ENCODE measurements around the gene SMAGP.
"Not testable (repeated sequence)": the region's sequence is repeated elsewhere in the genome, so short reads cannot be mapped to it uniquely, and the experiment has no call there.

SMAGP gene

DNA sequence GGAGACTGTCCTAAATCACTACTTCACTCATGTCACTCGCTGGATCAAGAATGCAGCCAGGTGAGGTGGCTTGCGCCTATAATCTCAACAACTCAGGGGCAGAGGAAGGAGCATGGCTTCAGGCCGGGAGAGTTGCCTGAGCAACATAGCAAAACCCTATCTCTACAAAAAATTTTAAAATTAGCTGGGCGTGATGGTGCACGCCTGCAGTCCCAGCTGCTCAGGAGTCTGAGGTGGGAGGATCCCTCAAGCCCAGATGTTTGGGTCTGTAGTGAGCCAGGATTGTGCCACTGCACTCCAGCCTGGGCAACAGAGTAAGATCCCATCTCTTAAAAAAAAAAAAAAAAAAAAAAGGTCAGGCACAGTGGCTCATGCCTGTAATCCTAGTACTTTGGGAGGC is 5.9 kb downstream of the SMAGP start:
- no peak for DNase-seq (ENCODE audit: low spot score)

DNA sequence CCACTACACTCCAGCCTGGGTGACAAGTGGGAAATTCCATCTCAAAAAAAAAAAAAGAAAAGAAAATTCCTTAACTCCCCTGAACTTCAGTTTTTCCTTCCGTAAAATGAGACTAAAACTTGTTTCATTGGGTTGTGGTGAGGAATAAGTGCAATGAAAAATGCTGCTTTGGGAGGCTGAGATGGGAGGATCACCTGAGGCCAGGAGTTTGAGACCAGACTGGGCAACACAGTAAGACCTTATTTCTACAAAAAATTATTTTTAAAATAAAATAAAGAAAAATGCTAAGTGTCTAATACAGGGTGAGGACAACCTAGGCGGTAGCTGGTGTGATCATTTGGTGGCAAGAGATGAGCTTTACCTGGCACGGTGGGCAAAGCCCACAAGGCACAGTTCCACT is 6.9 kb downstream of the SMAGP start:
- DNase-seq (ENCODE audit: low spot score): no peak

DNA sequence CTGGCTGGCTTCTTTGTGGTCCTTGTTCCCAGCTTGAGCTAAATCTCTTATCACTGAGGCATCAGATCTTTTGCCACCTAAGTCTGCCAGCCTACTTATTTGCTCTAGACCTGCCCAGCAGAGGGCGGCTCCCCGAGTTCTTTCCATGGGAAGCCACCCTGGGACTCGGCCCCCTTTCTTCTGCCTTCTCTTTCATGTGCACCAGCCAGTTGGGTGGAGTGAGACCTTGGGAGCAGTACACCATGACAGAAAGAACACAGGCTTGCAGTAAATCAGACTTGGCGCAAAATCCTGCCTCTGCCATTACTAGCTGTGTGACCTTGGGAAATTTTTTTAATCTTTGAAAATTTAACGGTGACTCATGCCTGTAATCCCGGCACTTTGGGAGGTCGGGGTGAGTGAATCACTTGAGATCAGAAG is 7.4 kb downstream of the SMAGP start:
- DNase-seq (ENCODE audit: low spot score): no peak

DNA sequence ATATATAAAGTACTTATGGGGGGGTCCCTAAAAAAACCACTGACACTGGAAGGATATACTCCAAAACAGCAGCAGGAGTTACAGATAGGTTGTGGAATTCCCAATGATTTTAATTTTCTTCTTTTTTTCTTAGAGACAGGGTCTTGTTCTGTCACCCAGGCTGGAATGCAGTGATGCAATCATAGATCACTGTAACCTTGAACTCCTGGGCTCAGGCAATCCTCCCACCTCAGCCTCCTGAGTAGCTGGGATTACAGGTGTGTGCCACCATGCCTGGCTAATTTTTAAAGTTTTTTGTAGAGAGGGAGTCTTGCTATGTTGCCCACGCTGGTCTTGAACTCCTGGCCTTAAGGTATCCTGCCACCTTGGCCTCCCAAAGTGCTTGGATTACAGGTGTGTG is 10.6 kb downstream of the SMAGP start:
- DNase-seq (ENCODE audit: low spot score): not testable (repeated sequence)

DNA sequence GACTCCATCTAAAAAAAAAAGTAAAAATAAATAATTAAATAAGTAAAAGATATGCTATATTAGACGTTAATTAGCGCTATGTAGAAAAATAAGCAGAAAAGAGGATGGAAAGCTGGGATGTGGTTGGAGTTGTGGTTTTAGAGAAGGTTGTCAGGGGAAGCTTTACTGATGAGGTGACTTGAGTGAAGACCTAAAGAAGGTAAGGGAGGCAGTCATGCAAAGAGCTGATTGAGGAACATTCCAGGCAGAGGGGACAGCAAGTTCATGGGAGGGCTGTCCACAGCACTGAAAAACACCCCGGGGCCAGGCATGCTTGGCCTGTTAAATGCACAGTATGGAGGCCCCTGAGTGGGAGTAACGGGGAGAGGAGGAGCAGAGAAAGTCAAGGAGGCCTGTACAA is 15.7 kb downstream of the SMAGP start:
- DNase-seq (ENCODE audit: low spot score): no peak

DNA sequence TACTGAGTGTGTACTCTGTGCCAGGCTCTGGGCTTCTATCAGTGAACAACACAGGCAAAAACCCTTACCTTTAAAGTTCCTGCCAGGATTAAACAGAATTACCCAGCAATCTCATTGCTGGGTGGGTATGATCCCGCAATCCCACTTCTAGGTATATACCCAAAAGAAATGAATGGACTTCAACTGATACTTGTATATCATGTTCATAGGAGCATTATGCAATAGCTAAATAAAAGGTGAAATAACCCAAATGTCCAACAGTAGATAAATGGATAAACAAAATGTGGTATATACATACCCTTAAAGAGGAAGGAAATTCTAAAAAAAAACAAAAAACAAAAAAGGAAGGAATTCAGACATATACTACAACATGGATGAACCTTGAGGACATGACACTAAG is 16.9 kb downstream of the SMAGP start:
- no peak for DNase-seq (ENCODE audit: low spot score)

DNA sequence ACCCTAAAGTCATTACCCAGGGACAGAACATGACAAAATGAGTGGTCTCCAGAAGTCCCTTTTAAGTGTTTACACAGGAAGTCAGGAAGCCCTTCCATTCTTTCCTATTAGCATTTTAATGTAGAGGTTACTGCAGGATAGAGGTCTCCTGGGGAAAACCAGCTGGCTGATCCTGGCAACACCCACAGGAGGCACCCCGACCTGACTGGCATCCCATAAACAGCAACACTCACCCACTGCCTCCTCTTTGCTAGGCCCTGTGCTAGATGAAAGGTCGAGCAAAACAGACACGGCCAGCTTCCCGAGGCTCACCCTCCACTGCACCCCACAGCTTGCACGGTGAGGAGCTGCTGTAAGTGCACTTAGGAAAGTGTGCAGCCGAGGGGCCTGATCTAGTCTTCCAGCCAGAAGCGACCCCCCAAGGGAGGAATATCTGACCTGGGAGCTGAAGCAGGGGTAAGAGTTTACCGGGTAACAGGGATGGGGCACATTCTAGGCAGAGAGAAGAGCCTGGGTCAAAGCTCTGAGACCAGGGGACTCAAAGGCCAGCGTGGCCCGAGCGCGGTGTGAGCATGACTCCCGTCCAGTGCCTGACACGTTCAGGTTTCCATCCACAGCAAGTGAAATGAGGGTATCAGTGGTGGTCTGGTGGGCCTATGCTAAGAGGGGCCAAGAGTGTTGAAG is 22.6 kb downstream of the SMAGP start:
- DNase-seq (ENCODE audit: low spot score): no peak

DNA sequence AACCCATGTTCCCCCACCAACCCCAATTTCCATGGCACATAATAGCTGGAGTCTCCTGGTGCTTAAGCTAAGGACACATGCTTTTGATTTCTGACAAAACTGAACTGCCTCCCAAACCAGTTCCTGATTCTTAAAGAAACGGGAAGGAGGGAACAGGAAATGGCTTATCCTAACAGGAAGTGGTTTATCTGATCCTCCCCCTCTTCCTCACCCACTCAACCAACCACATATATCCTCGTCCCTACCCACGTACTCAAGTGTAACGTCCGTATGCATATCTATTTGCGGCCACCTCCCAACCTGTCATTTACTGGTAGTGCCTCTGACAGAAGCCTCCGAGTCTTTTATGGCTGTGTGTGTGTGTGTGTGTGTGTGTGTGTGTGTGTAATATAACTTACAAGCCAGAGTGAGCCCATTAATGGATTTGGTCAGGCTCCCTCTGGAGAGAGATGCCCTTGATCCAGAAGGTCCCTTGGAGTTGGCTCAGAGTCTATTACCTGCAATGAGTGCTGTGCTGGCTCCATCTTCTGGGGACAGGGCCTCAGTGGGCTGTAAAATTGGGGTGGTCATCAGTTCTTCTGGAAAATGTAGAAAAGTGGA is 23.9 kb downstream of the SMAGP start:
- no peak for DNase-seq (ENCODE audit: low spot score)

DNA sequence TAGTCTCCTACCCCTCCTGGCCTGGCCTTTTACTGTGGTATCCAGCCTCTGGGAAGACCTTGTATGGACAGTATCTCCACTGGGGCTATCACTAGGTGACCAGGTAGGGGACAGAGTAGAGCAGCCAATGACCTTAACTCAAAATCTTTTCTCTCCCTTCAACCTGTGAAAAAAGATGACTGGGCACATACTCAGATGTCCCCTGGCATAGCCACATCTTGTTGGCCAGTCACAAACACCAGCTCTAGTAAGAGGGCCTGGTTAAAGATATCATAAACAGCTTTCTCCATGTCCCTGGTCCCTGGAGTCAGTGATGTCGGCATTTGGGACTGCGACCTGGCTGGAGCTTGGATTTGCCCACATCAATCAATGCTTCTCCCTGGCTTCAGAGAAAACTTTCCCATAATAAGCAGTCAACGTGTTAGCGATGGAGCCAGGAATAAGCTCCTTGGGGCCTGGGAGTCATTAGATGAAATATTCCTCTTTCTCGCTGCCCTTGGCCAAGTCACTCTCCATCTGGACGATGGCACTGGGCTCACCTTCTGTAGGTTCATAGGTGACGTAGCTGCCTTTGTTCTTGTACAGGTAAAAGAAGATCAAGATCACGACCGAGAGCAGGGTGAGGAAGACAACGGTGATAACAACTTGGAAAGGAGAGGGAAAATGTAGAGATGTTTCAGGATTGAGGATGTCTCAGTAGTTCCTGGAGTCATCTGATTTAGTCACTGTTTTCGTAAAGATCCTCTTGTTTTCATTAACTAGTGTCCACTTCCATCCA is 24.6 kb downstream of the SMAGP start:
- DNase-seq (ENCODE audit: low spot score): no peak

DNA sequence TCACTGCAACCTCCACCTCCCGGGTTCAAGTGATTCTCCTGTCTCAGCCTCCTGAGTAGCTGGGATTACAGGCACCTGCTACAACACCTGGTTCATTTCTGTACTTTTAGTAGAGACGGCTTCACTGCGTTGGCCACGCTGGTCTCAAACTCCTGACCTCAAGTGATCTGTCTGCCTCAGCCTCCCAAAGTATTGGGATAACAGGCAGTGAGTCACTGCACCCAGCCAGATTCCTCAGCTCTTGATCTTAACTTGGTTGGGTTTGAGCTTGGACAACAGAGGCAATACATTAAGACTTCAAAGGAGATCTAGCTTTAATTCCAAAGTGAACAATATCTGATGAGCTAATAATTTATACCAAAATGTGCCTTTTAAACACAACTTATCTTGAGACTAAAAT is 25.9 kb downstream of the SMAGP start:
- no peak for DNase-seq (ENCODE audit: low spot score)

DNA sequence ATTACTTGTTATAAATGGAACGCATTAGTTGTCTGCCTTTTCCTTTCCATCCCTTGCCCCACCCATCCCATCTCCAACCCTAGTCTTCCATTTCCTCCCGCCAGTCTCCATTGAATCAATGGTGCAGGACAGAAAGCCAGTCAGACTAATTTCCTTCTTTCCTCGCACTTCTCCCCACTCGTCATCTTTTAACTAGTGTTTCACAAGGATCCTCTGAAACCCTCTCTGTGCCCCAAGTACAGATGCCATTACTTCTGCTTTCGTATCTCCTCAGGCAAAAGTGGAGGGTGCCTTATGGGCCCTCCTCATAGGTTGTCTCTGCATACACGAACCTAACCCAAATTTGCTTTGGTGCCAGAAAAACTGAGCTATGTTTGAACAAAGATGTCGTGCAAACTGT is 27.3 kb downstream of the SMAGP start:
- DNase-seq (ENCODE audit: low spot score): no peak

DNA sequence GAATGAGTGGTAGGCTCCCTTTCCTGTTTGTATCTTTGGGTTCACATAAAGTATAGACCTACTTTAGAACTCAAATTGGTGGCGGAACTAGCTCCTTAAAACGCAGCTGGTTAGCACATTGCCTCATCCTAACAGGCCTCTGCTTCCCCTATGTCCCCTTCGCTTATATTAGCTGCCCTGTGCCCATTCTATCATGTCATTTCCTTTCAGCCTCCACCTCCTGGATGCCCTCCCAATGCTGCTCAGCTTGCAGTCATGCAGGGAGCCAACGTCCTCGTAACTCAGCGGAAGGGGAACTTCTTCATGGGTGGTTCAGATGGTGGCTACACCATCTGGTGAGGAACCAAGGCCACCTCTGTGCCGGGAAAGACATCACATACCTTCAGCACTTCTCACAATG is 28.1 kb downstream of the SMAGP start:
- no peak for DNase-seq (ENCODE audit: low spot score)

DNA sequence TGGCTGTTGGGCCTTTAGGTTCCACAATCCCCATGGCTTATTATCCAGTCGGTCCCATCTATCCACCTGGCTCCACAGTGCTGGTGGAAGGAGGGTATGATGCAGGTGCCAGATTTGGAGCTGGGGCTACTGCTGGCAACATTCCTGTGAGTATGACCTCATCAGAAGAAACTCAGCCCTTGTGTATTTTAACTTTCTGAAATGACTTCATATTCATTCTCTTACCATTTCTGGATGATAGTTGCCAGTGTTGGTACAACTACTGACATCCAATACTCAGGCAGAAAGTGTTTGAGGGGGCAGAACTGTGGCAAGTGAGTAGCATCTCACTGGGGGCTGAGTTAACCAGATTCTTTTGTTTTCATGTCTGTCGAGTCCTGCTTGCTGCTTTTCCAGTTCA is 29.2 kb downstream of the SMAGP start:
- no peak for DNase-seq (ENCODE audit: low spot score)

DNA sequence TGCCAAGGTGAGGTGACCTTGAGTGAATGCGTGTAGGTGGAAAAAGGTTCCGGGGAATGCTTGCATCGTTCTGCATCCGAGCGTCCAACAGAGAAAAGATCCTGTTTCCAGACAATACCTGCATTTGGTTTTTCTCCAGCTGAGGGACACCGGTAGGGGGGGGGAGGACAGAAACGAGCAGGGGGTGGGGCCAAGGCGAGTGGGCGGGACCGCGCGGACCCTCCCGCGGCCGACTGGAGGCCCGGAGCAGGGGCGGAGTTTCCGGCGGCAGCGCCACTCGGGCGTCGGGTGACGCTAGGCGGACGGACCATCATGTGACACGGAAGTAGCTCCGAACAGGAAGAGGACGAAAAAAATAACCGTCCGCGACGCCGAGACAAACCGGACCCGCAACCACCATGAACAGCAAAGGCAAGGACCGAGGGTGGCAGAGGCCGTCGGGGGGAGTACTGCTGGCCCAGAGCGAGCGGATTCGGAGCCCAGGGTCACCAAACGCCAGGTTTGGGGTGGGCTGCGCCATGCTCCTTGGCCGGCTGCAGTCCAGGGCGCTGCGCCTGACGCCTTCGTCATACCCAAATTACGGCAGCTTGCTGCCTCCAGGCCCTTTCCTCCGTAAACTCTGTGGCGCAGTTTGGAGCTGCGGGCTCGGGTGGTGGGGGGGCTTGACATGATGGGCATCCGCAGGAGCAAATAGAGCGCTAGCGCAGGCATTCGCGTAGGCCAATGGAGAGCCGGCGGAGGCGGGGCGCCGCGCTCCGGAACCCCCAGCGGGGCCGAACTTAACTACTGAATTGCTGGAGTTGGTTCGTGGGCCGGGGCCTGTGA is 31.5 kb downstream of the SMAGP start, which contains the start of gene DAZAP2:
Gene DAZAP2, plus strand, starts transcription at position 317 of the 825 bp plus-strand sequence. Its CDS starts 82 bp downstream, at position 399.
- DNase-seq (ENCODE audit: low spot score): peak; percentile 94

DNA sequence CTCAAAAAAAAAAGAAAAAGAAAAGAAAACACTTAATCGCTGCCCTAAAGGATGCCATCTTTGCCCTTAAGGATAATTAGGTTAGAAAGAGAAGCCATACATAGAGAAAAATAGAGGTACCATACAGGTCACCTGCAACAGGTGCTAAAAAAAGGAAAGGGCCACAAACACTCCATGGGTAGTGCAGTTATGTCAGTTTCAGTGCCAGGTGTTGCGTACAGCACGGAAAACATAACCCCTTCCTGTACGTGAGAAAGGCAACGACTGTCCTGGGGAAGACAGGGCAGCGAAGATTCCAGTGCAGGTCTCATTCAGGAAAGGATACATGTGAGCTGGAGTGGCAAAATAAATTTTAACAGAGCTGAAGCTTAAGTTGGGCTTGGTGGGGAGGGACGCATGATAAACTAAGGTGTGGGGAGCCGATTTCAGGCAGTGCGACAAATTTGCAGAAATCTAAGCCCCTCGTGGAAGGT is 32.1 kb downstream of the SMAGP start:
- DNase-seq (ENCODE audit: low spot score): no peak

DNA sequence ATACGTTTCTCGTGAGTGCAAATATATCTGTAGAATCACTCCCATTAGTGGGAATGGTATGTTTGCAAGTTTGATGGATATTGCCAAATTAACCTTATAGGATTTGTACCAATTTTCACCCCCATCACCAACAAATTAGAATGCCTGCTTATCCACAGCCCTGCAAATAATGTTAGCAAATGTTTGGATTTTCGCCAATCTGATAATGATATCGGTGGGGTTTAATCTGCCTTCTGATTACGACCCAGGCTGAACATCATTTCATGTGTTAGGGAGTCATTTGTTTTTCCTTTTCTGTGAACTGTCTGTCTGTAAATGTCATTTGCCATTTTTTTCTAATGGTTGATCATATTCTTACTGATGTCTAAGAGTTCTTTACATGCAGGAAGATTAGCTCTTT is 35.7 kb downstream of the SMAGP start:
- no peak for DNase-seq (ENCODE audit: low spot score)

DNA sequence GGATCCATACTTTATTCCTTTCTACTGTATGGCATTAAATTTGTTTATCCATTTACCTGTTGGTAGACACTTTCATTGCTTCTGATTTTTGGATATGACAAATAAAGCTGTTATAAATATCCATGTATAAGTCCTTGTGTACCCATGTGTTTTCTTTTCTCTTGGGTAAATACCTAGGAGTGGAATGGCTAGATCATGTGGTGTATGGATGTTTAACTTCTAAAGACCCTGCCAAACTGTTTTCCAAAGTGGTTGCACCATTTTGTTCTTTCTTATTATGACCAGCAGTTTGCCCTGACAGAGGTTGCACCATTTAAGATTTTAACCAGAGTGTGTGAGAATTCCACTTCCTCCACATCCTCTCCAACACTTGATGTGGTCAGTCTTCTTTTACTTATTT is 37.6 kb downstream of the SMAGP start:
- no peak for DNase-seq (ENCODE audit: low spot score)

DNA sequence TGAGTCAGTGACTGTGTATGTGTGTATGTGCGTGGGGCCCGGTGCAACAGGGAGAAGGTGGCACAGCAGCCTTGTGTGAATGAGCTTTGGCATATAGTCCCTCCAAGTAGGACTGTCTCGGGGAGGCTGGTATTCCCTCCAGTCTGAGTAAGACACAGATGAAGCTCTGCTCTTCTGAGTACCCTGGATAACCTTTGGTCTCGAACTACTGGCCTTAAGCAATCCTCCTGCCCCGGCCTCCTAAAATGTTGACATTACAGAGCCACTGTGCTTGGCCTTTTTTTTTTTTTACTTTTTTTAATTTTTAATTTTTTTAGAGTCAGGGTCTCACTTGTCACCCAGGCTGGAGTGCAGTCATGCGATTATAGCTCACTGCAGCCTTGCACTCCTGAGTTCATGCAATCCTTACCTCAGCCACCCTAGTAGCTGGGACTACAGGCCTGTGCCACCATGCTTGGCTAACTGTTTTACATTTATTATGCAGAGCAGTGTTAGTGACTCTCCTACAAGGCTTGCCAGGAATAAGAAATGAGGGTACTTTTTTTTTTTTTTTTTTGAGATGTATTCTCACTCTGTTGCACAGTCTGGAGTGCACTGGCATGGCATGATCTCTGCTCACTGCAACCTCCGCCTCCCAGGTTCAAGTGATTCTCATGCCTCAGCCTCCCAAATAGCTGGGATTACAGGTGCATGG is 41.0 kb downstream of the SMAGP start:
- no peak for DNase-seq (ENCODE audit: low spot score)

DNA sequence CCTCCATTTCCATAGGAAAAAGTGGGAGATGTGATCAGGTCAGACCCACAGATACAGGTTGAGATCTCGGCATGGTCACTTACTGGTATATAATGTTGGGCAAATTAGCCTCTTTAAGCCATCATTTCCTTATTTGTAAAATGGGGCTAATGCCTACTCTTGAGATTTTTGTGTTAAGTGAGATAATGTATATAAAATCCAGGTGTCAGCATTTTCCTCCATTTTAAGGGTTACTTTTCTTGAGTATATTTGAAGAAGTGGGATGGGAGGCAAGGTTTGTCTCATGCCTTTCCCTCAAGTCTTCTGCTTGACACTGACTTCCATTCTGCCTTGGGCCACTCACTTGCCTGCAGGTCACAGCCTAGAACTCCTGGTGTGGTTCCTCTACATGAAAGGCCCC is 42.3 kb downstream of the SMAGP start:
- no peak for DNase-seq (ENCODE audit: low spot score)

DNA sequence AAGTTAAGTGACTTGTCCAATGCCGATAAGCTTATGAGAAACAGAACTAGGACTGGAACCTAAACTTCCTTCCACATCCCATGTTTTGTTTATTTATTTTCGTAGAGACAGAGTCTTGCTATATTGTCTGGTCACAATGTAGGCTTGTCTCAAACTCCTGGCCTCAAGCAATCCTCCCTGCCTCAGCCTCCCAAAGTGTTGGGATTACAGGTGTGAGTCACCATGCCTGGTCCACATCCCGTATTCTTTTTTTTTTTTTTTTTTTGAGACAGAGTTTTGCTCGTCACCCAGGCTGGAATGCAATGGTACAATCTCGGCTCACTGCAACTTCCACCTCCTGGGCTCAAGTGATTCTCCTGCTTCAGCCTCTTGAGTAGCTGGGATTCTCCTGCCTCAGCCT is 43.1 kb downstream of the SMAGP start:
- DNase-seq (ENCODE audit: low spot score): not testable (repeated sequence)

DNA sequence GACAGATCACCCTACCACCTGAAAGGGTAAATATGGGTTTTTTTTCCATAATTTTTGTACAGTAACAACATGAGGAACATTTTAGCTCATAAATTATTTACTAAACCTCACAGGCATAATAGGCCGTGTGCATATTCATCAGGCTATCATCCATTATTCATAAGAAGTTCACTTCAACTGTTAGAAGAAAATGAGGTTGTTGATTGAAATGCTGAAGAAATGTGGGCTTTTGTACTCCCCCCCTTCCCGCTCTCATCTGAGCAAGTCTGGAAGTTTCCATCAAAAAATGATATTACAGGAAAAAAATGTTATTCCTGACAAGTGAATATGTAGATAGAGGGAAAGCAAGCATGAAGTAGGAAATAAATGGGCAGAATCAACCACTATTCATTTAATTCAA is 44.4 kb downstream of the SMAGP start:
- DNase-seq (ENCODE audit: low spot score): no peak

DNA sequence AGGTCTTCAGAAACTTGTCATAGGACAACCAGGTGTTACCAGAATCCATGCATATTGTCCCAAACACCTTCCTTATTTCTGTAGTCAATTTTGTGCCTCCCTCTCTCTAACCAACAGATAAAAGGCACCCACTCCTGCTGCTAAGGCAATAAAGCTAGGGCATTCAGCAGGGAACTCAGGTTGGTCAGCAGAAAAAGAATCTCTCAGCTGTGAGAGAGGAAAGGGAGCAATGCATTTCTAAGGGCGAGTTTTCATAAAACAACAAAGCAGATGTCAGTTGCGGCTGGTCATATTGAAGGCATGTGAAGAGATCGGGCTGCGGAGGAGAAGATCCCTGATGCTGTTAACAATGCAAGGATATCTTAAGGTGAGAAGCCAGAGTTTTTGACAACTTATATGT is 45.0 kb downstream of the SMAGP start:
- no peak for DNase-seq (ENCODE audit: low spot score)
